Progenitor cell of endocrine pancreas (in vitro differentiated cells): Measurements from ENCODE around the gene SECISBP2. TPM values are rescaled to one million over a fixed set of nuclear protein-coding genes. Genes with fewer than 3 reads are reported as not detected.

Source experiments
- DNase-seq: peaks from one replicate; pipeline ENCODE4 v3.0.0; 2021; ENCODE audit warnings: low spot score; ENCODE audit not compliant: unreplicated experiment
- H3K27ac Mint-ChIP-seq: 2 replicates; pipeline ENCODE4 v1.8.0; 2021; ENCODE audit warnings: mild to moderate bottlenecking, moderate library complexity, mixed read lengths
- H3K27me3 Mint-ChIP-seq: 2 replicates; pipeline ENCODE4 v1.8.0; 2021; ENCODE audit warnings: mixed read lengths
- H3K36me3 Mint-ChIP-seq: 2 replicates; pipeline ENCODE4 v1.8.0; 2022; ENCODE audit warnings: mixed read lengths; ENCODE audit not compliant: insufficient read depth
- H3K4me1 Mint-ChIP-seq: 2 replicates; pipeline ENCODE4 v1.8.0; 2021; ENCODE audit warnings: low read depth, mixed read lengths
- H3K4me3 Mint-ChIP-seq: 2 replicates; pipeline ENCODE4 v1.8.0; 2021; ENCODE audit warnings: low read depth, mild to moderate bottlenecking, moderate library complexity, mixed read lengths
- H3K9me3 Mint-ChIP-seq: 2 replicates; pipeline ENCODE4 v1.8.0; 2021; ENCODE audit warnings: low read depth, mixed read lengths
- total RNA-seq: library from RNA; stranded (reverse); gene quantifications from 2 replicates; pipeline ENCODE4 v1.2.1, GENCODE V29; 2021
- TF ChIP-seq, protein P1 (sequence below): fragments of 200-600 bp; sonication (generic); IDR thresholded peaks from one replicate; pipeline ENCODE4 v1.5.0; 2021; ENCODE audit warnings: antibody characterized with exemption, mild to moderate bottlenecking; ENCODE audit not compliant: unreplicated experiment

The SECISBP2 gene
- total RNA-seq, 1 donor from 2014 or later, result 73.5 TPM

DNA sequence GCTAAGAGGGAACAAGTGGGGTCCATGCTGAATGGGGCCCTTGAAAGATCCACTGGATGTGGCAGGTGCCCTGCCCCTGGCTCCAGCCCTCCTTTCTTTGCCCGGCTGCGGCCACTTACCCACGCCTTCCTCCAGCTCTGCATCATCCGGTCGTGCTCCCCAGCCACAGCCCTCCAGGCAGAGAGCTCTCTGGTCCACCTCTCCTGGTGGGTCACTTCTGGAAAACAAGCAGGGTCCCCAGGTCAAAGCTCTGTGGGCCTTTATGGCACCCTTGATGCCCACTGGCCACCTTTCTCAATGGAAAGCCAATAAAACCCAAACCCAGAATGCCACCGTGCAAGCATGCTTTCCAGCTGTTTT is 45.0 kb downstream of the SECISBP2 start:
- Mint-ChIP-seq H3K4me3 (no peak overlapping the region), H3K27me3 (no peaks in the 10 kb centered on the region), H3K36me3 (peaks cover 17% of the 10 kb centered on the region), H3K4me1 (peaks cover 16% of the 10 kb centered on the region), H3K27ac (no peak overlapping the region), H3K9me3 (no peaks in the 10 kb centered on the region)
- no peak for DNase-seq
- TF ChIP-seq, protein P1, sequence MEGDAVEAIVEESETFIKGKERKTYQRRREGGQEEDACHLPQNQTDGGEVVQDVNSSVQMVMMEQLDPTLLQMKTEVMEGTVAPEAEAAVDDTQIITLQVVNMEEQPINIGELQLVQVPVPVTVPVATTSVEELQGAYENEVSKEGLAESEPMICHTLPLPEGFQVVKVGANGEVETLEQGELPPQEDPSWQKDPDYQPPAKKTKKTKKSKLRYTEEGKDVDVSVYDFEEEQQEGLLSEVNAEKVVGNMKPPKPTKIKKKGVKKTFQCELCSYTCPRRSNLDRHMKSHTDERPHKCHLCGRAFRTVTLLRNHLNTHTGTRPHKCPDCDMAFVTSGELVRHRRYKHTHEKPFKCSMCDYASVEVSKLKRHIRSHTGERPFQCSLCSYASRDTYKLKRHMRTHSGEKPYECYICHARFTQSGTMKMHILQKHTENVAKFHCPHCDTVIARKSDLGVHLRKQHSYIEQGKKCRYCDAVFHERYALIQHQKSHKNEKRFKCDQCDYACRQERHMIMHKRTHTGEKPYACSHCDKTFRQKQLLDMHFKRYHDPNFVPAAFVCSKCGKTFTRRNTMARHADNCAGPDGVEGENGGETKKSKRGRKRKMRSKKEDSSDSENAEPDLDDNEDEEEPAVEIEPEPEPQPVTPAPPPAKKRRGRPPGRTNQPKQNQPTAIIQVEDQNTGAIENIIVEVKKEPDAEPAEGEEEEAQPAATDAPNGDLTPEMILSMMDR, result no peak

DNA sequence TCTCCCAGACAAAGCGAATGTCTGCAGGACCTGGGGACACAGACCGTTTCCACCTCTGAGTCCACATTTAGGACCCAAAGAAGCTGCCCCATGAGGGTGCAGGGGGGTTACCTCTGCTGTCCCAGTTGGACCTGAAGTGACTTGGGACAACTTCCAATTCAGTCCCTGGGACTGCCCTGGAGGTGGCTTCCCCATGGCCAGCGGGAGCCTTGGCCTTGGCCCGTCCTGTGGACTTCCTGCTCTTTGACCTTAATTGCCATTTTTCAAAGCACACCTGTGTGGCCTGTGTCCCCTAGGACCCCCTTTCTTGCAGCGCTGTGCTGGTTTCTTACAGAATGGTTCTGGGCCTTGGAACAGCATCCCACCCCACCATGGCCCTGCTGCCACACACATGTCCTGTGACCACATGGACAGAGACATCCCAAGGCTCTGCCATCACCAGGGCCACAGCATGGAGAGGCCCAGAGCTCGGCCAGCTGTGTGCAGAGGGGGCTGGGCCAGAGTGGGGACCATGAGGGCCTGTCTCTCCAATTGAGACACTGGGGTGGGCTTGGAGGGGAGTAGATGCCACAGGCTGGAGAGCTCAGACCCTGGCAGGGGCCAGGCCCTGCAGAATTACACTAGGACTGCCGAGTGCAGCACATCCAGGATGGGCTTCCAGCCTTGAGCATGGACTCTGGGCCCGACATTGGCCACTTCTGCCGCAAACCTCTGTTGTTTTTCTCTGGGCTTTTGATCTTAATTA is 45.8 kb downstream of the SECISBP2 start:
- no peak overlapping the region for H3K4me3 Mint-ChIP-seq
- no peak for DNase-seq
- H3K27me3 Mint-ChIP-seq, result no peaks in the 10 kb centered on the region
- H3K27ac Mint-ChIP-seq, result no peak overlapping the region
- H3K9me3 Mint-ChIP-seq, result no peaks in the 10 kb centered on the region
- peaks cover 11% of the 10 kb centered on the region for H3K36me3 Mint-ChIP-seq
- H3K4me1 Mint-ChIP-seq, result peaks cover 10% of the 10 kb centered on the region
- TF ChIP-seq, protein P1, result no peak

DNA sequence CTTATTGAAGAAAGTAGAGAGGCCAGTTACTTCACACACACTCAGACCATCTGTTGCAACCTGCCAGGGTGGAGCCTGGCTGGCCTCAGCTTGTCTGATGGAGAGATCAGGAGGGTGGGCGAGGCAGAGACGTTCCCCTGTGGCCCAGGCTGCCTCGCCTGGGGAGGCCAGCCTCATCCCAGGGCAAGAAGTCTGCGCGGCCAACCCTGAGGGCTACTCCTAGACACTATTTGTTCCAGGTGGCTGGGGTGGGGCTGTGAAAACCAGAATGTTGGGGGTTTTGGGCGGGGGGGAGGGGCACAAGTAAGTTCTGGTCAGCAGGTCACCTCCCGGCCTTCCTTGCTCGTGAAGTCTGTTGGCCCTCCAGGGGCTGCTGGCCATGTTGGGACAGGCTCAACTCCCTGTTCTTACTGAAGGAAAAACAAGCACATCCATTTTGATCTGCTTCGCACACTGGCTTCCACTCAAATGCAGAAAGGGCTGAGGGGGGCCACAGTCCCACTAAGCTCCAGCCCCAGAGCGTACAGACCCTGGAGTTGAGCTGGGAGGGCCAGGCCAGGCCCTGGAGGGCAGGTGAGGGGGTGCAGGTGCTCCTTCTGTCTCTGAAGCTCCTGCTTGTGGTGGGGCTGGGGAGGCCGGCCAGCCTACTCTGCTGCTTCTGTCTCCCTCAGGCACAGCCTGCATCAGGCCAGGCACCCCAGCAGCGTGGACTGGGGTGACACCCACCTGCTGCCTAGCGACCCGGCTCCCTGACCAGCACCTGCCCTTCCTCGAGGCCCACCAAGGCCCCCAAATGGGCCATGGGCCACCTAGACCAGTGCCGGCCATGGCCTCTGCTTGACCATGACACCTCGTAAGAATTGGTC is 46.6 kb downstream of the SECISBP2 start:
- H3K9me3 Mint-ChIP-seq, result no peaks in the 10 kb centered on the region
- peaks cover 9% of the 10 kb centered on the region for H3K36me3 Mint-ChIP-seq
- no peak overlapping the region for H3K27ac Mint-ChIP-seq
- TF ChIP-seq, protein P1, result no peak
- H3K4me1 Mint-ChIP-seq, result peaks cover 7% of the 10 kb centered on the region
- H3K27me3 Mint-ChIP-seq, result no peaks in the 10 kb centered on the region
- no peak for DNase-seq
- no peak overlapping the region for H3K4me3 Mint-ChIP-seq

DNA sequence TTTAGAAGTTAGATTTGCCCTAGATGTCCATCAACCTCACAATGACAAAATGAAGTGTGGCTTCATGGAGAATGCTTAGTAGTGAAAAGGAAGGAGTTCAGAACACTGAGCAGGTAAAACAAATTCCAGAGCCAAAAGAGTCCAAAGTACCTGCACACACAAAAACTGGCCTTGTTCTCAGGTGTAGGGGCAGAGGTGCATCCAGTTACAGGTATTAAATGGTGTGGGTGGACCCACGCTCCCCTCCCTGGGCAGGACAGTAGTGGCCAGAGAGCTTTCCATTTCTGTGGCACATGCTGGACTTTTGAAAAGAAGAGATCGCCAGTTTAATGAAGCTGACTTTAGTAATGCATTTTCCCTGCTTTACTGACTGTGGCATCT is 47.2 kb downstream of the SECISBP2 start:
- Mint-ChIP-seq H3K27me3 (no peaks in the 10 kb centered on the region), H3K27ac (no peak overlapping the region), H3K9me3 (no peaks in the 10 kb centered on the region), H3K36me3 (peaks cover 9% of the 10 kb centered on the region), H3K4me1 (peaks cover 2% of the 10 kb centered on the region), H3K4me3 (no peak overlapping the region)
- no peak for DNase-seq
- TF ChIP-seq, protein P1, result no peak

DNA sequence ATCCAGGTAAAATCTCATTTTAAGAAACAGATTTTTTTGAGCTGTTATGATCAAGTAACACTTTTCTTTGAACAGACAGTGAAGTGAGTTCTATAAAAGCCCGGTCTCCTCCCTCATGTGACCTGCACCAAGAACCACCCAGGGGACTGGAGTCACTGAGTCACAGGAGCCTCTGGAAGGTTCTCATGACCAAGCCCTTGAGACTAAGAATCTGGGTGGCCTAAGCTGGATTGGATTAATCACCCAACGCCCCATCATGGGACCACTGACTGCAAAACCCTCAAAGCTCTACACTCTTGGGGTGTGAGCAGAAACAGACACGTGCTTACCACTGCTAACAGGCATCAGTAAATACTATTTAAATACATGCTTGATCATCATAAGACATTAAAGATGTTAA is 48.4 kb downstream of the SECISBP2 start:
- Mint-ChIP-seq H3K4me1 (no peaks in the 10 kb centered on the region), H3K9me3 (no peaks in the 10 kb centered on the region), H3K27ac (no peak overlapping the region), H3K36me3 (no peaks in the 10 kb centered on the region), H3K4me3 (no peak overlapping the region), H3K27me3 (no peaks in the 10 kb centered on the region)
- no peak for DNase-seq
- TF ChIP-seq, protein P1, result no peak
